ENCODE measurements around the gene ZNF14. TPM values are rescaled to one million over a fixed set of nuclear protein-coding genes. Genes with fewer than 3 reads are reported as not detected.

Gene ZNF14
- polyA plus RNA-seq, 3 donors, result 0.88 to 2.1 (median 1.2) TPM

- Mint-ChIP-seq H3K27me3 (ENCODE audit: low read depth in 3 of 3) (peaks cover 0 to 5% (median 1%) of the 10 kb centered on the region in 3 donors), H3K9me3 (peaks cover 53 to 98% (median 92%) of the 10 kb centered on the region in 7 donors), H3K27ac (no peak overlapping the region), H3K36me3 (no peaks in the 10 kb centered on the region), H3K4me3 (no peak overlapping the region), H3K4me1 (no peaks in the 10 kb centered on the region)
- Histone ChIP-seq H3K36me3 (replicated peaks in 1 of 2; ENCODE audit: control insufficient read depth in 1 of 2, insufficient read depth in 2 of 2, low read length in 2 of 2) (no peaks in the 10 kb centered on the region), H3K9me3 (replicated peaks in 1 of 2; ENCODE audit: control insufficient read depth in 1 of 2, insufficient read depth in 1 of 2, low read length in 2 of 2) (peaks cover 89 to 99% of the 10 kb centered on the region in 2 donors), H3K27ac (ENCODE audit: low read depth in 1 of 2, low read length in 2 of 2) (no peak overlapping the region), H3K4me3 (replicated peaks in 1 of 3; ENCODE audit: low read depth in 2 of 3, low read length in 3 of 3) (no peak overlapping the region), H3K27me3 (ENCODE audit: control insufficient read depth in 2 of 2, insufficient read depth in 2 of 2, low read length in 2 of 2) (no peaks in the 10 kb centered on the region), H4K20me1 (ENCODE audit: insufficient read depth, low read length) (no peaks in the 10 kb centered on the region), H2AFZ (ENCODE audit: insufficient read depth, low read depth, low read length, poor library complexity, severe bottlenecking) (no peak overlapping the region), H3K4me1 (ENCODE audit: control insufficient read depth in 1 of 2, insufficient read depth in 2 of 2, low read length in 2 of 2) (no peaks in the 10 kb centered on the region), H3K79me2 (ENCODE audit: insufficient read depth, low read length) (no peaks in the 10 kb centered on the region), H3K9ac (ENCODE audit: insufficient read depth, low read length, poor library complexity, severe bottlenecking) (no peak overlapping the region), H3K4me2 (replicated peaks; ENCODE audit: extremely low read depth, low read length, poor library complexity, severe bottlenecking) (no peak overlapping the region)
- whole genome bisulfite sequencing (ENCODE audit: insufficient coverage), result 82% methylated on average over 6 of the region's 6 CpGs
- DNase-seq, result no peak
- intact Hi-C loops (cut with micrococcal nuclease), result no loop called here
- TF ChIP-seq CTCF (IDR thresholded peaks at IDR 0.05), result no peak
Measured at GRCh38 chr19:19743176-19743575, 10.3 kb upstream of the ZNF14 start.

GRCh38 chr19:19742773-19743172 is 9.9 kb upstream of the ZNF14 start:
- no peak overlapping the region for H3K4me3 Mint-ChIP-seq
- no peak overlapping the region for H3K27ac ChIP-seq (ENCODE audit: low read depth in 1 of 2, low read length in 2 of 2)
- no peak overlapping the region for H3K27ac Mint-ChIP-seq
- peaks cover 0 to 5% (median 1%) of the 10 kb centered on the region in 3 donors for H3K27me3 Mint-ChIP-seq (ENCODE audit: low read depth in 3 of 3)
- no peak overlapping the region for H3K4me3 ChIP-seq (replicated peaks in 1 of 3; ENCODE audit: low read depth in 2 of 3, low read length in 3 of 3)
- intact Hi-C loops (cut with micrococcal nuclease), result no loop called here
- no peaks in the 10 kb centered on the region for H3K36me3 Mint-ChIP-seq
- peaks cover 56 to 96% (median 94%) of the 10 kb centered on the region in 7 donors for H3K9me3 Mint-ChIP-seq
- H3K9me3 ChIP-seq (replicated peaks in 1 of 2; ENCODE audit: control insufficient read depth in 1 of 2, insufficient read depth in 1 of 2, low read length in 2 of 2), result peaks cover 87 to 99% of the 10 kb centered on the region in 2 donors
- H3K79me2 ChIP-seq (ENCODE audit: insufficient read depth, low read length), result no peaks in the 10 kb centered on the region
- TF ChIP-seq CTCF (IDR thresholded peaks at IDR 0.05), result no peak
- H3K4me2 ChIP-seq (replicated peaks; ENCODE audit: extremely low read depth, low read length, poor library complexity, severe bottlenecking), result no peak overlapping the region
- H3K36me3 ChIP-seq (replicated peaks in 1 of 2; ENCODE audit: control insufficient read depth in 1 of 2, insufficient read depth in 2 of 2, low read length in 2 of 2), result no peaks in the 10 kb centered on the region
- 97% methylated on average over 9 of the region's 9 CpGs for WGBS (ENCODE audit: insufficient coverage)
- no peak for DNase-seq
- H3K4me1 ChIP-seq (ENCODE audit: control insufficient read depth in 1 of 2, insufficient read depth in 2 of 2, low read length in 2 of 2), result no peaks in the 10 kb centered on the region
- no peaks in the 10 kb centered on the region for H3K27me3 ChIP-seq (ENCODE audit: control insufficient read depth in 2 of 2, insufficient read depth in 2 of 2, low read length in 2 of 2)
- no peak overlapping the region for H2AFZ ChIP-seq (ENCODE audit: insufficient read depth, low read depth, low read length, poor library complexity, severe bottlenecking)
- H3K4me1 Mint-ChIP-seq, result no peaks in the 10 kb centered on the region
- no peak overlapping the region for H3K9ac ChIP-seq (ENCODE audit: insufficient read depth, low read length, poor library complexity, severe bottlenecking)
- H4K20me1 ChIP-seq (ENCODE audit: insufficient read depth, low read length), result no peaks in the 10 kb centered on the region
